HG03064 (cell line): ENCODE measurements around the gene AGRN.
A peak's percentile ranks its signal among the peaks of the same experiment; 100 is the strongest.
"Not testable (repeated sequence)": the region's sequence is repeated elsewhere in the genome, so short reads cannot be mapped to it uniquely, and the experiment has no call there.

ENCODE experiments used
- ATAC-seq: cut with Tn5 transposase; IDR thresholded peaks from one replicate; pipeline ENCODE4 v1.9.1; 2021; ENCODE audit warnings: low read depth; ENCODE audit not compliant: unreplicated experiment

The AGRN gene

DNA sequence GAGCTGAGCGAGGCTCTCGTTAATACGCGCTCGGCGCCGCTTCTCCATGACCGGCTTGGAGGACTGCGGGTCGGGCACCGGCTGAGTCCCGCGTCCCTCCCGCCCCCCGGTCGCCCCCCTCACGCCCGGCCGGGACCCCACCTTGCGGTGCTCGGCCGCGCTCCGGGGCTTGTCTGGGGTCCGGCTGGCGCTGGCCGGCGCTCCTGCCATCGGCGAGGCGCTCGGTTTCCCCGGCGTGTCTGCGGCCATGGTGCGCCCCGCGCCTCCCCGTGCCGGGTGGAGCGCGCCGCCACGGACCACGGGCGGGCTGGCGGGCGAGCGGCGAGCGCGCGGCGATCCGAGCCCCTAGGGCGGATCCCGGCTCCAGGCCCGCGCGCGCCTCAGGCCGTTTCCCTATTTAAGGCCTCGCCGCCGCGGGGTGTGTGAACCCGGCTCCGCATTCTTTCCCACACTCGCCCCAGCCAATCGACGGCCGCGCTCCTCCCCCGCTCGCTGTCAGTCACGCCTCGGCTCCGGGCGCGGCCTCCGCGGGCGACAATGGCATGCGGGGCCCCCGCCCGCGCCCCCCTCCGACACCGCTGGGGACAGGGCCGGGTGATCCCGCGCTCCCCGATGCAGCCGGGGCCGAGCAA is 20.1 kb upstream of the AGRN start, which contains the start of gene HES4:
Gene HES4, minus strand, starts transcription at position 373 of the 632 bp plus-strand sequence. Its CDS starts 124 bp downstream, at position 249.
- ATAC-seq: no peak

DNA sequence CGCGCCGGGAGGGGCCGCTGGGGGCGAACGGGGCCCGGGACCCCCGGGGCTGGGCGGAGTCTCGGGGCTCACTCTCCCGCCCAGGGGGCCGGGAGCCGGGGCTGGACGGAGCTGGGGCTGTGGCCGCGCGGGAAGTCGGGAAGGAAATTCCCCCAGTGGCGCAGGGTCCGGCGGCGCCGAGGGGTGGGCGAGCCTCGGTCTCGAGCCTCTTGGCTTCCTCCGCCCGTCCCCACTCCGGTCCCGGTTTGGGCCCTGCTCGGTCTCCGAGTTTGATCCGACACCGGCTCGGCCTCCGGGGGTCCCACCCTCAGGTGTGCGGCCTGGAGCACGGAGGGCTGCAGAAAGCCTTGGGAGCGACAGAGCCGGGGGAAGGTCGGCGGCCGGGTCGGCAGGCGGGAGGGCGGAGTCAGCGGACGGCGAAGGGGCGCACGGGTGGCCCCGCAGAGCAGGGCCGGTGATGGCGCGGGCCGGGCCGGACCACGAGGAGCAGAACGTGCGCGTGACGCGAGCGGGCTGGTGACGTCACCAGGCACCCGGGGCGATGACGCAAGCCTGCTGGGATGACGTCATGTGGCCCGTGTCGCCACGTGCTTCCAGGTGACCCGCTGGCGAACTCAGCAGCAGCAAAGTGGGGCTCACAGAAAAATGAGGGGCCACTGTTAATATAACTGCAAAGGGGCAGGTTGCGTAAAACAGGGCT is 19.4 kb upstream of the AGRN start:
- ATAC-seq: no peak

DNA sequence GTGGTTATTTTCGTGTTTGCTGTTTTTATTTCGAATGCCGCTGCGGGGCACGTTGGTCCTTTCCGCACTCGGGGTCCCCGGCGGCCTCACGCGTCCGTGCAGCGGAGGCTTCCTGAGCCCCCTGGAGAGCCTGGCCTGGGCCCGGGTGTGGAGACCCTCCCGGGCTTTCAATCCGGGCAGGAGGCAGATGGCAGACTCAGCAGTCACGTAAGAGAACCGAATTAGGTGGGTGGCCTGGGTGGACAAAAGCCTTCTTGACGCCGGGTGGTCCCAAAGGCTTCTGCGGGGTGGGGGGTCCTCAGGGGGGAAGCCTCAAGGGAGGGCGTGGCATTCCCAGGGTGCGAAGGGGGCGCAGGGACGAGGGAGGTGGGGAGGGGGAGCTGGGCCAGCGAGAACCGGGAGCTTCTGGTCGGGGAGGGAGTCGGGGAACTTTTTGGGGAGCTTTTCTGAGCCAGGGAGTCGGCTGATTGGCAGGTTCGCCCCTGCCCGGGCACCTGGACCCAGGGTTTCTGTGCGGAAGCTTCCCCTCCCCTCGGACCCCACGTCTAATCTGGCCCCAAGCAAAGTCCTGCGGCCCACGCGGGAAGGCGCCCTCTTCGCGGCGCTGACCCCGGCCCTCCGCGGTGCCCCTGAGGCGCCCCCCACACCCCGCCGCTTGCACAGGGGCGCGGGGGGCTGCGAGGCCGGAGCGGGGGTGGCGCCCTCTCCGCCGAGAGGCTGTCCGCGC is 18.7 kb upstream of the AGRN start:
- no peak for ATAC-seq

DNA sequence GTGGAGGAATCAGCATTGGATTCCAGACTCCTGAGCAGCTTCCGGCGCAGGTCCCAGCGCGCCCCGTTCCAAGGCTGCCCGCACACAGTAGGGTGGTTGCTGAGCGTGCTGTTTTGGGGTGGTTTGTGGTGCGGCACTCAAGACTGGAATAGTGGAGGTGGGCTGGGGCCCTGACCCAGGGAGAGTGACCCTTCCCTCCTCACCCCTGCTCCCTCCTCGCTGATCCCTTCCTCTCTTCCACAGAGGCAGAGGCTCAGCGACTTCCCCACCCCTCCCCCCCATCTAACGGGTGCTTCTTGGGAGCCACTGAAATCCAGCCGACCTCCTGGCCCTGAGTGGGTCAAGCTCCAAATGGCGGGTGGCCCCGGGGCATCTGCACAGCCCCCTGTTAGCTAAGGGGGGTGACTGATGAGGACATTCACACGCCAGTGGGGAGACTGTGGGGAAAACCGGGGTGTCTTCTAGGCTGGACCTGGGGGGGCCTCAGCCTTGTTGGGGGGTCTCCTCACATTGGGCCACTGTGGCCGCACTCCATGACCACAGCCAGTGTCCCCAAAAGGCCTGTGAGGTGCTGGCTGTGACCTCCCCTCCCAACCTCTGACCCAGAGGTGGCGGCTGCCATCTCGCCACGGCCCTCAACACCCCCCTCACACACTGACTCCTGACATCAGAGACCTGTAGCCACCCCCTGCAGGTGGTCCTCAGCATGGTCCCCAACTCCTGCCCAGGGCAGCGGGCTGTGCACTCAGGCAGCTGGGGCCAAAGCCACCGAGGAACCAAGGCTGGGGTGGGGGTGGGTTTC is 16.1 kb upstream of the AGRN start:
- no peak for ATAC-seq

DNA sequence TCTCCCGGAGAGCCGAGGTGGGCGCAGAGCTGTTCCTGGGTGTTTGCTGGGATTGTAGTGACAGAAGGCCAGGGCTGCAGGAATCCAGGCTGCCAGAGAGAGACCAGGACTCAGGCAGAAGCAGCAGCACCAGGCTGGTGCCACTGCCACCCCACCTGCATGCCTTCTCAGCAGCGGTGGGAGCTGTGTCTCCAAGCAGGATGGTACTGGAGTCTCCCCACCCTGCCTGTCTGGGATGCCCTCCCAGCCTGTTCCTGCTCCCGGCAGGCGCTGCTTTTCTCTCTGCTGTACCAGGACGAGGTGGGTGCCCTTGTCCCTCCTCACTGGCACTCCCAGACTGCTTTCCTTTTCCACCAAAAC is 15.5 kb upstream of the AGRN start:
- no peak for ATAC-seq

DNA sequence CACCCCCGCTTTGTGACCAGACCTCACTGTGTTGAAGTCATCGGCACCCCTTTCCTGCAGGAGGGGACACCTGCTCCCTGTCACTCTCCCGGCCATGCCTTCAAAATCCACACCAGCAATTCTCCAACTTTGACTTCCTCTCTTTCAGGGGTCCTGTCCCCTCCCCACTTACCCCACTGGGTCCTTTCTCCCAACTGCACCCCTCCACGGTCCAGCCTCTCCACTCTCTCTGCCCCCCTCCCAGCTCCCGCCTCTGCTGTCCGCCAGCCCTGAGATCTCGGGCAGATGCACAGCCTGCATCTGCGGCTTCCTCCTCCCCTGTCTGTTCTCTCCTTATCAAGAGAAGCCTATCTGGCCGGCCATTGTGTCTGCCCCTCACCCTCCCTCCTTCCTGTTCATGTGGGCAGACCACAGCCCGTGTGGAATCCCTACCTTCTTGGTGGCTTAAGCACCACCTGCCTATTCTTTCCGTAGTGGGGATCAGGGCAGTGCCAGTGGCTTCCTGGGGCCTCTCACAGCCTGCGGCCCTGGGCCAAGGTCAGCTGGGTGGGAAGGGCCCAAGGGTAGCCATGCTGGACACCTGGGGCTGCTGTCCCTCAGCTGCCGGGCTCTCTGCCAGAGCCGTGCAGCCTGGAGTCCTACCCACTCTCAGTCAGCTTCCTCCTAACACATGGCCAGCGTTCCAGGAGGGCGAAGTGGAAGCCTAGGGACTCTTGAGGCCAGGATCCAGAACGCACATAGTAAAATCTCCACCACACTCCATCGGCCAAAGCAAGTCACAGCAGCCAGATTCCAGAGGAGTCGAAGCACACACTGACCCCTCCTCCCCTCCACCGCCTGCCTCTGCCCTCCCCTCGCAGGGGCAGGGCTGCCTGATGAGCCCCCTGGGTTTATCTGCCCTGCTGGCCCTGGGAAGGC is 14.9 kb upstream of the AGRN start:
- no peak for ATAC-seq

DNA sequence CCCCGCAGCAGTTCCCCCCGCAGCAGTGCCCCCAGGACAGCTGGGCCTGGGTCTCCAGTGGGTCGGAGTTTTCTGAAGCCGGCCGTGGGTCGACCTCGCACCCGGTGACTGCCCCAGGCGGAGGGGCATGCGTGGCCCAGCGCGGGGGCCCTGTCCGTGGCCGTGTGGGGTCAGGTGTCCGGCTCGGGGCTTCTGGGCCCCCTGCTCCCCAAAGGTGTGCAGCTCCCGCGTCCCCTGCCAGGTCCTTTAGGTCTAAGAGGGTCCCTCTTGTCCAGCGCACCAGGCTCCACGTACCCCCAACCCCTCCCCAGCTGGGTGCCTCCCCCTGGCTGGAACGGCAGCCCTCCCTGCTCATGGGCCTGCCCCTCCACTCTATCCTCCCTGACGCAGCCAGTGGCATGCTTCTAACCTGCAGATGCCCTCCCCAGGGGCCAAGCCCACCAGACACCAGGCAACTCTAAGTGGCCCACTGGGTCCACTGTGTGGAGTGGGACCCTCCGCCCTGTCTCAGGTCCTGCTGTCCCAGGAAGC is 14.1 kb upstream of the AGRN start:
- no peak for ATAC-seq

DNA sequence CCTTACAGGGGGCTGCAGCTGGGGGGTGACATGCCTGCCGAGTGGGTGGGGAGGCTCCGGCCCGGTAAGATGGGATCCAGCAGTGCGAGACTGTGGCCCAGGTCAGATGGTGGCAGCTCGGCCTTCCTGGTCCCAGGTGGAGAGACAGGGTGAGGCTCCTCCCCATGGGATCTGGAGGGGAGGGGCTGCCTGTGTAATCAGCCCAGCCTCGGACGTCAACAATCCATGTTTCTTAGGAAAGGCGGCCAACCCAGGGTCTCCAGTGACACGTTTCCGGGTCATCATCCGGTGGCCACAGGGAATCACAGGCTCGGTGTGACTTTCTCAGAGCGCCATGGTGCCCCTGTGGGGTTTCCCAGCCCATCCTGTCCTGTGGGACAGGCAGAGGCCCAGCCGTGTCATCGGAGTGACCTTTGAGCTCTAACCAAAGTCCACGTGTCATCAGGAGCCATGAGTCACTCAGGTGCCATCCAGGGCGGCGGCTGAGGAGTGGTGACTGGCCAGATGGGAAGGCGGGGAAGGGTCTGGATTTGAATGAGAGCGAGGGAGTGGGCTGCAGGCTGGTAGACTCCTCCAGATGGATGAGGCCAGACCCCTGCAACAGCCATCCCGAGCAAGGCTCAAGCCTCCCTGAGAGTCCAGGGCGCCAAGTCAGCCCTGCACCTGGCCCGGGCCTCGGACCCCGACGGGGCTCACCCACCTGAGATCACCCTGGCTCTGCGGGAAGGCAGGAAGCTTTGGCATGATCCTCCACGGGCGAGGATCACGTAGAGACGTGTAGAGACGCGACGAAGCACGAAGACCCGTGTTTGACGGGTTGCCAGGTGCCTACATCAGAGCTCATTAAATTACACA is 13.4 kb upstream of the AGRN start:
- ATAC-seq: no peak

DNA sequence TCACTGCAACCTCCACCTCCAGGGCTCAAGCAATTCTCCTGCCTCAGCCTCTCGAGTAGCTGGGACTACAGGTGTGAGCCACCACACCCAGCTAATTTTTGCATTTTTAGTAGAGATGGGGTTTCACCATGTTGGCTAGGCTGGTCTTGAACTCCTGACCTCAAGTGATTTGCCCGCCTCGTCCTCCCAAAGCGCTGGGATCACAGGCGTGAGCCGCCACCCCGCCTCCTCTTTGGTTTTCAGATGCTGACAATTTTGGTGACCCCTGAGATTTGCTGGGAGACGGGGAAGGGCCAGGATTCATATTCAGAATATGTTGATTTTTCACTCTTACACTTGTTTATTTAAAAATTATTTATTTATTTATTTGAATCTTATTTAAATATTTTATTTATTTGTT is 9.8 kb upstream of the AGRN start:
- ATAC-seq: not testable (repeated sequence)

DNA sequence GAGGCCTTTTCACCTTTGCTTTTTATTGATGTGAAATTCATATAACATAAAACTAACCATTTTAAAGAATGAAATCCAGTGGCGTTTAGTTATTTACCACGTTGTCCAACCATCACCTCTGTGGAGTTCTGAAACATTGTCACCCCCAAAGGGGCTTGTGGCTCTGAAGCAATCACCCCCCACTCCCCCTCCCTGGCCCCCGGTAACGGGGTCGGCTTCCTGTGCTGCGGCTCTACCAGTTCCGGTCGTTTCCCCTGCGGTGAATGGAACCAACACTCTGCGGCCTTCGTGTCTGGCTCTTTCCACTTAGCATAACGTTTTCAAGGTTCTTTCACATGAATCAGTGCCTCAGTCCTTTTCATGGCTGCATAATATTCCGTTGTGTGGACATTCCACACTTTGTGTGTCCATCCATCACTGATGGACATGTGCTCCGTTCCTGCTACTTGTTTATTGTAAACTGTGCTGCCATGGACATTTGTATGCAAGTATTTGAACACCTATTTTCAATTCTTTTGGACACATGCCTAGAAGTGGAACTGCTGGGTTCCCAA is 8.4 kb upstream of the AGRN start:
- no peak for ATAC-seq

DNA sequence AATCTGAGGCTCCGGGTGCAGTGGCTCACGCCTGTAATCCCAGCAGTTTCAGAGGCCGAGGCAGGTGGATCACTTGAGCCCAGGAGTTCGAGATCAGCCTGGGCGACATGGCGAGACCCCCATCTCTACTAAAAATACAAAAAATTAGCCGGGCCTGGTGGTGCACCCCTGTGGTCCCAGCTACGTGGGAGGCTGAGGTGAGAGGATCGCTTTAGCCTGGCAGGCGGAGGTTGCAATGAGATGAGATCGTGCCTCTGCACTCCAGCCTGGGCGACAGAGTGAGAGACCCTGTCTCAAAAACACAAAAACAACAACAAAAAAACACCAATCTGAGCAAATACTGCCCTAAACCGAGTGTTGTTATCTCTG is 7.2 kb upstream of the AGRN start:
- ATAC-seq: not testable (repeated sequence)

DNA sequence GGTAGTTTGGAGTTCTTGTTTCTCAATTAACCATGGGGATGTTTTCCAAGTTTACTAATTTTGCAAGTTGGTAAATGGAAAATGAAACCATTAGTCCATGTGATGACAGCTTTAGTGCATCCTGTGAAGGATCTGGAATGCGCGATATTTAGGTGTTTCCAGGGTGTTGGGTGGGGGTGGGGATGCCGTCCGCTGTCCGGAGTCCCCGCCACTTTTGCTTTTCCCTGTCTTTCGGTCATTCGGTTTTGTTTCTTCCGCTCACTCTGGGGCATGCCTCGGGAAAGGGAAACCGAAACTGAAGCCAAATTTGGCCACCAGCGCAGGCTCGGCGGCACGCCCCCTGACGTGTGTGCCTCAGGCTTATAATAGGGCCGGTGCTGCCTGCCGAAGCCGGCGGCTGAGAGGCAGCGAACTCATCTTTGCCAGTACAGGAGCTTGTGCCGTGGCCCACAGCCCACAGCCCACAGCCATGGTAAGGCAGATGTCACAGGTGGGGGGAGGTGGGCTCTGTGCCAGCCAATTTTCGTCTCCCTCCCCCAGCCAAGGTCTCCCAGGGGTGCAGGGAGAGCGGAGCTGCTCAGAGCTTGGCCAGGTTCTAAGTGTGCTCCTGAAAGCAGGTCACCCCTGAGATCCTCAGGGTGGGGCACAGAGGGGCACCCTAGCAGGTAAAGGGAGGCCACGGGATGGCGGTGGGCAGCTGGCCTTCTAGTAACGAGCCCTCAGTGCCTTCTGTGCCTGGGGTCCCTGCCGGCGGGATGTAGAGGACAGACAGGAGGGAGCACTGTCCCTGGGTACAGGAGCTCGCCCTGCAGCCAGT is 6.6 kb upstream of the AGRN start, which contains the start of gene ISG15:
Gene ISG15, plus strand, starts transcription at position 393 of the 817 bp plus-strand sequence. Its CDS starts 77 bp downstream, at position 470.
- peak; percentile 77 for ATAC-seq

DNA sequence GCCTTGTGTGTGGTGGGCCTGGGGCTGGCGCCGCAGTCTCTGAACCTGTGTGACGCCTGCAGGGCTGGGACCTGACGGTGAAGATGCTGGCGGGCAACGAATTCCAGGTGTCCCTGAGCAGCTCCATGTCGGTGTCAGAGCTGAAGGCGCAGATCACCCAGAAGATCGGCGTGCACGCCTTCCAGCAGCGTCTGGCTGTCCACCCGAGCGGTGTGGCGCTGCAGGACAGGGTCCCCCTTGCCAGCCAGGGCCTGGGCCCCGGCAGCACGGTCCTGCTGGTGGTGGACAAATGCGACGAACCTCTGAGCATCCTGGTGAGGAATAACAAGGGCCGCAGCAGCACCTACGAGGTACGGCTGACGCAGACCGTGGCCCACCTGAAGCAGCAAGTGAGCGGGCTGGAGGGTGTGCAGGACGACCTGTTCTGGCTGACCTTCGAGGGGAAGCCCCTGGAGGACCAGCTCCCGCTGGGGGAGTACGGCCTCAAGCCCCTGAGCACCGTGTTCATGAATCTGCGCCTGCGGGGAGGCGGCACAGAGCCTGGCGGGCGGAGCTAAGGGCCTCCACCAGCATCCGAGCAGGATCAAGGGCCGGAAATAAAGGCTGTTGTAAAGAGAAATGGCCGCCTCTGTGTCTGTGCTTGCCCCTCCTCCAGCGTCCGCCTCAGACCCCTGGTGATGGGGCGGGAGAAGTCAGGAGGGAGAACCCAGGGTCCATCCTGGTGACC is 5.8 kb upstream of the AGRN start:
- ATAC-seq: no peak

DNA sequence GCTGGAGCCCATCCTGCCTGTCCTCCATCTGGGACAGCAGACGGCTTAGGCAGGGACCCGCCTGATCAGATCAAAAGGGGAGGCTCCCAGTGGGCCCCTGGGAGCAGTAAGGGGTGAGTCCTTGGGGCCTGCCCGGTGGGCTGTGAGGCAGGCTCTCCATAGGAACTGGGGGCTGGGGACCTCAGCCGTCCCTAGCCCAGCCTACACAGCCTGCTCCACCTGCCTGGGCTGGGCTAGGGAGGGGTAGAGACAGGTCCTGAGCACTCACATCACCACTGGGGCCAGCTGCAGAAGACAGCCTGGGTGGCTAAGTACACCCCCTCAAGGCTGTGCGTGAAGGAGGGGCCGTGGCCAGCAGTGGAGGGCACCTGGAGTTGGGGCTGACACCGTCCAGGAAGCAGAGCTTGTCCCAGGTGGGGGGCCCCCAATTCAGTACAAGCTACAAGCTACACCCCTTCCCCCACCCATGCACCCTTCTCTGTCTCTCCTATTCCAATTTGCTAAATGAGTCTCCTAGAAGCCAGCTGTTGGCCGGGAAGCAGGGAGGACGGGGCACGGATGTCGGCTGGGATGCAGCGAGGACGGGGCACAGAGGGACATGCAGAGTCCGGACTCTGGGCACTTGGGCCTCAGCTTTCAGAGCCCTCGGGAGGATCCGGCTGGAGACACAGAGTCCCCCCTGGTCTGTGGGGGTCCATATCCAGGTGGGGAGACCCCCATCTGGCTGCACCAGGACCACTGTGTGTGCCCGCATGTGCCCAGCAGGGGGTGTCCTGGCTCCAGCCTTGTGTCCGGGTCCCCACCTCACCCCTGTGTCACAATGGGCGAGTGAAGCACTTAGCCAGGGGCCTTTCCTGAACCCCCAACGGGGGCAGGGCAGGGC is 4.9 kb upstream of the AGRN start:
- ATAC-seq: no peak

DNA sequence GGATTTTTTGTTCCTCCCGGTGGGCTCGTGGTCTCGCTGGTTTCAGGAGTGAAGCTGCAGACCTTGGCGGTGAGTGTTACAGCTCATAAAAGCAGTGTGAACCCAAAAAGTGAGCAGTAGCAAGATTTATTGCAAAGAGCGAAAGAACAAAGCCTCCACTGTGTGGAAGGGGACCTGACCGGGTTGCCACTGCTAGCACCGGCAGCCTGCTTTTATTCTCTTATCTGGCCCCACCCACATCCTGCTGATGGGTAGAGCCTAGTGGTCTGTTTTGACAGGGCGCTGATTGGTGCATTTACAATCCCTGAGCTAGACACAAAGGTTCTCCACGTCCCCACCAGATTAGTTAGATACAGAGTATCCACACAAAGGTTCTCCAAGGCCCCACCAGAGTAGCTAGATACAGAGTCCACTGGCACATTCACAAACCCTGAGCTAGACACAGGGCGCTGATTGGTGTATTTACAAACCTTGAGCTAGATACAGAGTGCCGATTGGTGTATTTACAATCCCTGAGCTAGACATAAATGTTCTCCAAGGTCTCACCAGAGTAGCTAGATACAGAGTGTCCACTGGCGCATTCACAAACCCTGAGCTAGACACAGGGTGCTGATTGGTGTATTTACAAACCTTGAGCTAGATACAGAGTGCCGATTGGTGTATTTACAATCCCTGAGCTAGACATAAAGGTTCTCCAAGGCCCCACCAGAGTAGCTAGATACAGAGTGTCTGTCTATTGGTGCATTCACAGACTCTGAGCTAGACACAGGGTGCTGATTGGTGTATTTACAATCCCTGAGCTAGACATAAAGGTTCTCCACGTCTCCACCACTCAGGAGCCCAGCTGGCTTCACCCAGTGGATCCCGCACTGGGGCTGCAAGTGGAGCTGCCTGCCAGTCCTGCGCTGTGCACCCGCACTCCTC is 2.3 kb upstream of the AGRN start:
- ATAC-seq: not testable (repeated sequence)
